Vagina (tissue), 2 donors: ENCODE measurements around the gene NRG3.

Experiments used
- CTCF ChIP-seq, 3 experiments: fragments of 450-650 bp in 2 of 3; fragments of 200-600 bp in 1 of 3; sonication (generic) in 1 of 3; IDR thresholded peaks; one replicate each; pipeline ENCODE4 v1.5.1; 2017 to 2019; ENCODE audit warnings: antibody characterized with exemption in 3 of 3, mild to moderate bottlenecking in 2 of 3, moderate library complexity in 2 of 3
- POLR2AphosphoS5 ChIP-seq, 2 donors: sonication (generic); formaldehyde crosslinking; IDR thresholded peaks; one replicate each; pipeline ENCODE4 v1.9.0; 2017; ENCODE audit warnings: antibody characterized with exemption in 2 of 2, mild to moderate bottlenecking in 2 of 2, low read depth in 1 of 2; ENCODE audit not compliant: insufficient read depth in 1 of 2

DNA sequence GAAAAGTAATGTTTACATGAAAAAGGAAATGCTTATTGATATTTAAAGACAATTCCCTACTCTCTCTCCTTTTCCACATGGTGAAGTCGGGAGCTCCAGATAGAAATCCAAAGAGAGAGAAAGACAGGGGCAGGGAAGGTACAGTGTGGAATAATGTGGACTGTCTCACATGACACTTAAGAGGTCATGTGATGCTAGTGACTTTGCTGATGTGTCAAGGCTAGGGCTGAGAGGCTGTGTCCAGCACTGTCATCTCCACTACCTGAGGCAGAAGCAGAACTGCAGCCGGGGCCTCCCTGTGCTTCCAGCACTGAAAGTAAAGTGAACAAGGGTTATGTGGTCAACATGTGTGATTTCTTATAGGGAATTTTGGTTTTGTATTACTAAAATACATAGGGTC is 26.0 kb downstream of the NRG3 start:
- TF ChIP-seq CTCF (IDR thresholded peaks at IDR 0.05) (no peak), POLR2AphosphoS5 (IDR thresholded peaks at IDR 0.05; ENCODE audit: insufficient read depth in 1 of 2, low read depth in 1 of 2) (no peak)
